ENCODE results near the gene KCNJ6.

The KCNJ6 gene

GRCh38 chr21:37904856-37905255 lies 11.4 kb downstream of the KCNJ6 start:
- DNase-seq = no peak

- no peak for DNase-seq
Observed at GRCh38 chr21:37903396-37903795, 12.9 kb downstream of the KCNJ6 start.

- DNase-seq = no peak
Observed at GRCh38 chr21:37899146-37899545, 17.1 kb downstream of the KCNJ6 start.

- DNase-seq = no peak
Observed at GRCh38 chr21:37896788-37897187, 19.5 kb downstream of the KCNJ6 start.

DNA sequence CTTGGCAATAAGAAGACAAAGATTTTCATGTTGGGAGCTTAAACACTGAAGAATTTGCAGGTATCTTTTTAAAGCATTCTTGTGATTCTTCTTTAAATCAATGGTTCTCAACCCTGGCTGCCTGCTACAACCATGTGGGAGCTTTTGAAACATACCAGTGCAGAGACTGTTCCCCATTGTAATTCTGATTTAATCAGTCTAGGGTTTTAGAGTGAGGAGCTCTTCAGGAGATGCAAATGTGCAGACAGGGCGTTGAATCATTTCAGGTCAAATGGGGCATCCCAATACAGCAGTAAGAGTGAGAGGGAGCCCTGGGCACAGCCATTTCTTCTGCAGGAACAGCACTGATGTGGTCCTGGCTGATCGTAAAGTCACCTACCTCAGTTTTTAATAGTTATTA lies 24.3 kb downstream of the KCNJ6 start:
- DNase-seq = no peak

- no peak for DNase-seq
Observed at GRCh38 chr21:37888659-37889058, 27.6 kb downstream of the KCNJ6 start.

- no peak for DNase-seq
Observed at GRCh38 chr21:37886726-37887299, 29.4 kb downstream of the KCNJ6 start.

DNA sequence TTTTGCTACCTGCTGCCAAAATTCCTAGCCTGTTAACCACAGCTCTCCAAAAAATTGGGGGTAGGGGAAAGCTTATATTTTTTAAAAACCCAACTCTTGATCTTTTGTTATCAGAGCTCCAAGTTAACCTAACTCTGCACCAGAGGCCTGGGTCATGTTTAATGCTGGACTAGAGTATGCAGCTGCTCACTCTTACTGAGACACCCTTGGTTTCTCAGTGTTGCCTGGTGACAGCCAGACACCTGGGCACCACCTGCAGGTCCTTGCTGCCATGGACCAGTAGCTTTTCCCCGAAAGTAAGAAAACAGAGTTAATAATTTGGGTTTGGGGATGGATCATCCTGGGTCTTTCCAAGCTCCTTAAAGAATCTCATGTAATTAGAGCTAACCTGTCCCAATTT lies 30.1 kb downstream of the KCNJ6 start:
- DNase-seq = no peak

GRCh38 chr21:37878946-37879660 lies 37.2 kb downstream of the KCNJ6 start:
- peak; percentile 88 for DNase-seq

GRCh38 chr21:37877888-37878684 lies 38.2 kb downstream of the KCNJ6 start:
- no peak for DNase-seq

DNA sequence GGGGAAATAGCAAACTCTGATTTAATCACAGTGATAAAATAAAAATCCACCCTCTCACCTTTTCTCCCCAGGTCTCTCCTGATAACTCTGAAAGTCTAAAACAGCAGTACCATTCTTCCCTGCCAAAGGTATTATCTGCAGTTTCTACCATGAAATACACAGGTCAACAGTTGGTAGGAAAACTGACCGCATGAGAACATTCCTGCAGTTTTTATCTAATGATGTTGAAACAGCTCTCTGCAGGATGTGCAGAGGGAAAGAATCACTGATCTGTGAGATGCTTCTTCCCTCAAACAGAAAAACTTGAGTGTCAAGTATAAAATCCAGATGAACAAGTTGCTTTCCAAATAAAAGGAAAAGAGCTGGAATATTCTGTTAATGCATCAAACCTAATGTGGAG lies 39.1 kb downstream of the KCNJ6 start:
- DNase-seq = no peak

DNA sequence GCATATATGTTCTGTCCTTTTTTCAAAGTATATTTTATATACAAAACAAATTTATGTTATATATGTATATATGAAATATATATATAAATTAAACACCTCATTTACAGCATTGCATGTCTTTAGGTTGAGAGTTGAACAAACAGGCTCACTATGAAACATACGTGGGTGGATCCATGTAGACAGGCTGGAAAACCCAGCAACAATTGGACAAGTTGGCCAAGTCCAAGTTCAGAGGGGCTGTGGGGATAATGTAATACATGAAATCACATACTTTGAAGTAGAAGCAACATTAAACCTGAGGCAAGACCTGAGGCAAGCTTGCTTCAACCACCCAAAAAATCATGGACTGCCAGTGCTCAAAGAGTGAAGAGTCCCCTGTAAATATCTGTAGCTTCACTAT lies 39.7 kb downstream of the KCNJ6 start:
- no peak for DNase-seq

GRCh38 chr21:37874904-37875780 lies 41.1 kb downstream of the KCNJ6 start:
- no peak for DNase-seq

DNA sequence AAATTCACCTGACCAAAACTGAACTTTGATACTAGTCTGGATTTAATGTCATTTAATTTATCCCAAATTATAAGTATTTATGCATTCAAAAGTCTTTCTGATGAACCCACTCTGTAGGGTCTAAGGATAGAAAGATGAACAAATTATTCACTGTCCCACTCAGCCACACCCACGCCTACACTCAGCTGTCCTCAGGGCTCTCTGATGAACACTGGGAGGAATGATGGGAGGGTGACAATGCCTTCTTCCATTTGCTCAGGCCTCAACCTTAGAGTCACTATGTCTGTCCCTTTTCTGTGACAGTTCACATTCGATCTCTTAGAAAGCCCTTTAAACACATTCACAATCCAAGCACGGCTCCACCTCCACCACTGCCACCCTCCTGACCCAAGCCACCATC lies 41.8 kb downstream of the KCNJ6 start:
- DNase-seq = no peak

GRCh38 chr21:37873655-37874054 lies 42.6 kb downstream of the KCNJ6 start:
- no peak for DNase-seq

GRCh38 chr21:37871121-37871862 lies 45.0 kb downstream of the KCNJ6 start:
- DNase-seq = no peak

- peak; percentile 83 for DNase-seq
Observed at GRCh38 chr21:37870221-37870620, 46.0 kb downstream of the KCNJ6 start.

GRCh38 chr21:37869661-37870060 lies 46.6 kb downstream of the KCNJ6 start:
- DNase-seq = peak; percentile 98

DNA sequence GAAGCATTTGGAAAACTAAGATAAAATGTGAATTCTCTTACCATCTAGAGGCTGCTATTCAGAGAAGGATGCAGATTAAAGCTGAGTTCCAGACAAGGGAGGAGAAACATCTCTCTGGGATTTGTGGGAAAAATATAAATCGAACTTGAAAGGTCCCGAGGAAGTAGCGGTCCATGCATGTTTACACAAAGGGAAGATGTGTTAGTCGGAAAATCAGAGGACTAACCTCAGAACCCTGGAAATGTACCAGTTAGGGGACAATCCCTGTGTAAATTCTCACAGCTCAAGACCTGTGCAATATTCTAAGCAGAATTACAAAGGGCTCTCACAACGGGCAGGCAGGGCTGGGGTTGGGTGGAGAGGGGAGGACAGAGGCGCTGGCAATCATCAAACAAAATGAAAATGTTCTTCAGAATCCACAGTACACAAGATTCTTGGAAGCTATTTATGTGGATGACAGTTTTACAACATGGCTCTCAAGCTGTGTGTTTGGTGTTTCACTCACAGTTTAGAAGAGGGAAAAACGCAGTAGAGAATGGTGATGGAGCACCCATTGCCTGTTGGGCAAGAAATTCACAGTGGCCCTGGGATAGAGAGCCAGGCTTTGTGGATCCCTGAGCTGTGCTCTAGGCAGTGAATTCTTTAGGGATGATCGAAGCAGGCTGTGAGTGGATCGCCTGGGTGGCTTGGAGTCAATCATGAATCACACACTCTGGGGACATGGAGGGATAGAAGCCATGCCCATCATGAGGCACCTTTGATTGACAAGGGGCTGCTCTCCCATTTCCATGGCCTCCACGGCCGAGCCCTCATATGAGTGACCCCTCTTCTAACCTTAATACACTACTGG lies 47.6 kb downstream of the KCNJ6 start:
- DNase-seq = no peak

DNA sequence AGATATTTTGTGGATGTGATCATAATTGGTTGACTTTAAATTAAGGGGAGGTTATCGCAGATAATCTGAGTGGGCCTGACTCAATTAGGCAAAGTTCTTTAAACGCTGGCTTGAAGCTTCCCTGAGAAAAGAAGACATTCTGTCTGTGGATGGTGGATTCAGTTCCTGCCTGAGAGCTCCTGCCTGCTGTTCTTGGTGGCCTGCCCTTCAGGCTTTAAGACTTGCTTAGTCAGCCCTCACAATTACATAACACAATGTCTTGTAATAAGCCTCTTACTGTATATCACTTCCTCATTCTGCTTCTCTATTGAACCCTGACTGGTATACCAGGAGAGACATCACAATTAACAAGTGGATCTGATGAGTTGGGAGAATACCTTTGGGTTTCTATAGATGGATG lies 50.2 kb downstream of the KCNJ6 start:
- DNase-seq = peak; percentile 43

DNA sequence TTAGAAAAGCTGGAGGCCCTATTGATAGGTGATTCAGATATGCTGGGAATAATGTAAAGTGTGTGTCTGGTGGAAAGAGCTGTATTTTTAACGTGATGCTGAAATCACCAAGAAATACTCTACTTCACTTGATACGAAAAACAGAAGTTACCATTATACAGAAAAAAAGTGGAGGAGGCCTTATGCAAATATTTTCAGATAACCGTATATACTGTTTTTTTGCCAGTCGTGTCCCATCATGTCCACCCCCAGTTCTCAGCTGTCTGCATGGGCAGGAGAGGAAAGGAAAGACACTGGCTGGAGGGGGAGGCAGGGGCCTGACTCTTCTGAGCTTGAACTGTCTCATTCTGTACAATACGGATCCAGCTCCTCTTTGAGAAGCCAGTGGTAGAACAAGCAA lies 51.1 kb downstream of the KCNJ6 start:
- no peak for DNase-seq
